HT1080 (cell line): ENCODE results near the gene BANK1. TPM values are rescaled to one million over a fixed set of nuclear protein-coding genes. Genes with fewer than 3 reads are reported as not detected.
"Not testable (repeated sequence)": the region's sequence is repeated elsewhere in the genome, so short reads cannot be mapped to it uniquely, and the experiment has no call there.

Source experiments
- DNase-seq: peaks from one replicate; pipeline ENCODE4 v3.0.0-alpha.2; 2015; ENCODE audit warnings: low read depth
- total RNA-seq: library from RNA; depleted of rRNA; stranded (reverse); fragments of >200 nt; shearing (Covaris generic); gene quantifications from 2 replicates; pipeline ENCODE4 v1.2.3, GENCODE V29; 2014

The BANK1 gene
- total RNA-seq, 1 experiment from 2014 or later: not detected

- peak; percentile 1 for DNase-seq
These were observed 81.6 kb downstream of the BANK1 start for GRCh38 chr4:101871962-101872676.

- no peak for DNase-seq
These were observed 95.0 kb downstream of the BANK1 start for GRCh38 chr4:101885574-101885973.

GRCh38 chr4:101886826-101887225, 96.3 kb downstream of the BANK1 start:
- DNase-seq: no peak

DNA sequence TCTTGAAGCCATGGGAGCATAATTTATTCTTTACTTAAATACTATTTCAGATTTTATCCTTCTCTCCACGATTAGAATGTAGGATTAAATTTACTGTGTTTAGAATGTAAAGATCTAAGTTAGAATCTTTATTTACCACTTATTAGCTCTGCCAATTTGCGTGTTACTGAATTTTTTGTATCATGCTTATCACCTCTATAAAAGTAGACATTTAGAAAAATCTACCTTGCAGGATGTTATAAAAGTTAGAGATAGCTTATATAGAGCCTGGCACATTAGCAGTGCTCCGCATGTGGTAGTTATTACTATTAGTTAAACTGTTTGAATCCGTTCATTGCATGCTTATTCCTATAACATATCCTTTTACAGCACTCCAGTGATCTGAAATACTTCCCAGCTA, 97.9 kb downstream of the BANK1 start:
- DNase-seq: no peak

DNA sequence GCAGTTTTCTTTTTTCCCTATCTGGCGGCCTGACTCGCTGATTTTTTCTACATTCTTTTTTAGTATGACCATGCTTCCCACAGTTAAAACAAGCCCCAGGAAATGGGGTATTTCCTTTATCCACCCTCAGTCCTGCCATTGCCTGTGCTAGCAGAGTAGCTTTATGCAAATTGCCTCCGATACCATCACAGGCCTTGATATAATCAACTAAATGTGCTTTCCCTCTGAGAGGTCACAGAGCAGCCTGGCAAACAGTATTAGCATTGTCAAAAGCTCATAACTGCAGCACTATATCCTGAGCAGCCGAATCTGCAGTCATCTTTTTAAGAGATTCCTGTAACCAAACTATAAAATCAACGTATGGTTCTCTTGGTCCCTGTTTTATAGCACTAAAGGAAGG, 115.0 kb downstream of the BANK1 start:
- DNase-seq: not testable (repeated sequence)

GRCh38 chr4:101910786-101911373, 120.3 kb downstream of the BANK1 start:
- no peak for DNase-seq

DNA sequence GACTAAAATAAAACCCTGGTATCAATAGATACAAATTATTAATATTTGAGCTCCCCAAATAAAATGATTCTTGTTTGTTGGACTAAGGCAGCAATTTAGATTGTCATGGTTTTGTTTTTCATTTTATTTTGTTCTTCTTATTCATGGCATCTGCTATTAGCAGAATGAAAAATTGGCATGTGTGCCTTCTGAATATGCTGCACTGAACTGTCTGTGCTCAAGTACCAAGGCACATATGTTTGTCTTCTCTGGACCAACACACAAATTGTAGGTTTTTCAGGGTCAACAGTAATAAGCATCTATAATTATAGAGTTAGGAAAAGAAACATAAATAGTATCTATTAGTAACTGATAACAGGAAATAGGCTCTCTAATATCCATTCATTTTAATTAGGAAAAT, 121.1 kb downstream of the BANK1 start:
- DNase-seq: no peak

- DNase-seq: no peak
These were observed 124.2 kb downstream of the BANK1 start for GRCh38 chr4:101914761-101915160.

DNA sequence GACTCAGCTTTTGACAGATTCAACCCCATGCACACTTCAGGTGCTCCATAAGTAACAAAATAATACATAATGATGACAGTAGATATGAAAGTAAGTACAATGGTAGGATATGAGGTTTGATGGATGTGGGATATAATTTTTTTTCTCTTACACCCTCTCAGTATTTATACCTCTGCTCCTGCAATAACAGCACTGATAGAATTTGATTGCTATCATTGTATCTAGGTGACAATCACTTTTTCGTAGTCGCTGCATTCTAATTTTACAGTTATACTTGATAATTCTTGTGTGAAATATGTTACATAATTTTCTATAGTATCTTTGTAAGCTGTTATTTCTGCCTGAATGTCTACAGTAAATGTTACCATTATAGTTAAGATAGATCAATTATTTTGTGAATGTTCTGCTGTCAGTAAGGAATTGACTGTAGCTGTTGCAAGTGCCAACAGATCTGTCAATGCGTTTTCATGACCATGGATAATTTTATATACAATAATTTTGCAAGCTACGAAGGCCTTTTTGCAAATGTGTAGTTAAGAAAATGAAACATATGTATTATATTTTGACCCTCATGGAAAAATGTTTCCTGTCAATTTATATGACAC, 128.9 kb downstream of the BANK1 start:
- no peak for DNase-seq

DNA sequence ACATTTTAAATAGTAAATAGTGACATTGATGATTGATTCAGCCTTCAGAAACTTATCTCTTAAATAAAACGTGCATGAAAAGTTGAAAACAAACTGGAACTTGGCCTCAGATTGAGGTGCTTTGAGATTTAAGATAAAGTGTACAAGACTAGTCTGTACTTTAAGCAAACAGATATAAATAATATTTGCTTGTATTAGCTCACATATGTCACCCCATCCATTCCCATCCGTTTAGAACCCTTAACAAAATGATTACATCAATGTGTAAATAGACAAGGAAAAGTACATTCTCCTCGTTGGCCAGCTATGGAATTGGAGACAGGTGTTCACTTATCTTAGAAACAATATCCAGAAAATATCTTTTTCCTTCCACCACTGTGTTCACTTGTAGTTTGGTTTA, 130.8 kb downstream of the BANK1 start:
- no peak for DNase-seq

GRCh38 chr4:101931619-101932018, 141.1 kb downstream of the BANK1 start:
- DNase-seq: no peak

DNA sequence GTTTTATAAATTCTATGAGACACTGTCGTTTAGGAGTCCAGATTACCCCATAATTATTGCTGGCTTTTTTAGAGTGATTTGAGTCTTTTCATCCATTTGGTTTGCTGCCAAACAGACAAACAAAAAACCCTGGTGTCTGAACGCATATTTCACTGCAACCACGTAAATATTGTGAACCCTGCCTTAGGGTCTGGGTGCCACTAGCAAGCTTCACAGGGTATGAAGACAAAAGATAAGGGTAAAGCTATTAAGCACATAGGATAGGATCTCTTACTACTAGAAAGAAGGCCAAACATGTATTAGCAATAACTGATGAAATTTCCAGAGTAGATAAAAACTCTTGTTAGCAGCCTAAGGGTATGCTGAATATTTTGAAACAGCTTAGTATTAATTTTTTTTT, 143.3 kb downstream of the BANK1 start:
- no peak for DNase-seq

GRCh38 chr4:101938836-101939235, 148.3 kb downstream of the BANK1 start:
- no peak for DNase-seq

DNA sequence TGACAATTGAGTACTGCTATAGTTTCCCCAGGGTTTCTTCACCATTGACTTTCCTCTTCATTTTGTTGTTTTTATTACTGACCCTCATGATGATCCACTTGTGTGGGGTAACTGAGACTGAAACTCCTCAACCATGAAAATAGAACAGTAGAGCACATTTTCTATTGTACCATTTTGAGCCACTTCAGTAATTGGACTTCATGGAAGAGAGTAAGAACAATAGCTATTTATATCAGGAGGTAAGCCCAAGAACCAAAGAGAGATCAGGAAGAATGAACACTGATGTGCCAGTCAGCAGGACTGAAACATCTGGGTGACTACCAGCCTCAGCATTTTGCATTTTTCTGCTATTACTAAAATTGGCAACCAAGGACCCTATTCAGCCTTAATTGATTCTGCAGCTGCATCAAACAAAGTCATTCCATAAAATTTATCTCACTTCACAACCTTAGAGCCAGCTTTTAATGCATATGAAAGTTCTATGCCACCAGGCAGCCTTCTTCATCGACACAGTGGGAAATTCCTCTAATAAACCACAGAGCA, 151.4 kb downstream of the BANK1 start:
- no peak for DNase-seq

DNA sequence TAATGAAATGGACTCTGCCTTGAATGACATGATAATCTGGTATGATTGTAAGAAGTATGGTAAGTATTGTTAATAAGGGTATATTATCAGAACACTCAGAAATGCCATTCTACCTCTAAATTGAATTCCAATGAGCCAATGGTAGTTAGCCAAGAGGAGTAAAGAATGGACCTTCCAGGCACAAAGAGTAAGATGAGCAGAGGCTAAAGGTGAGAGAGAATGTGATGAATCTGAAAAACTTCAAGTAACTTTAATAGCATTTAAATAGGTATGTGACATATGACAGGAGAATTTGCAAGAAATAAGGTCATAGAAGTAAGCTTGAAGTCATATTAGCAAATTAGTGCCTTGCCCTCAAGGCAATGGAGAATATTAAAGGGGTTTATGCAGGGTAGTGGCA, 152.4 kb downstream of the BANK1 start:
- no peak for DNase-seq

DNA sequence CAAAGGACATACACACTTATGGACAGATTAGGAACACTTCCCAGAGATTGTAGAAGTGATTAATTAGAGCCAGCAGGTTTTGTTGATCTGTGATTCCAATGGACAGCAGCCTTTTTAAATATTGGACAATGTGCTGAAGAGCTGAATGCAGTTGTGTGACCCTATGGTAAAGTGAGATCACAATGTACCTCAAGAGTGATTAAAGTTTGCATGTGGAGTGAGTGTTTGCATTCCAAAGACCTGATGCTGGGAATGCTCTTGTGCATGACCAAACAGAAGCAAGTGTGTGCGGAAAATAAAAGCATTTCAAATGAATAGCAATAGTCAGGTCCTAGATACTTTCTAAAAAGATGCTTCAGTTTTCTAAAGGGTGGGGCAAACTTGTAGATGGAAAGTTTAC, 154.1 kb downstream of the BANK1 start:
- peak; percentile 6 for DNase-seq

DNA sequence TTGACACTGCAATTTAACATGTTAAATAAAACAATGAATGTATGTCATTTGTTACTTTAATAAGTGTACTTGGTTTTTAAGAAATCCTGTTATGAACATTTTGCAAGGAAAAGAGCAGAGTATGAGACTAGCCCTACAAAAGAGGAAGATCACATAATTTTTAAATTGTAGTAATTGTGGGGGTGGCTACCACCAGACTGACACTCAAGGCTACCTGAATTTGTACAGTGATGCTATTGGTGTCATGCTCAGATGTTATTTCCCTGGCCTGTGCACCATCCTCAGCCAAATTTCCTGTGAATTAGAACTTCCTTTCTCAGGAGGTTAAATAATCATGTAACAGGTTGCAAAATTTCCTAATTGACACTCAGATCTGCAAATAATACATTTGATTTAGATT, 157.5 kb downstream of the BANK1 start:
- no peak for DNase-seq

DNA sequence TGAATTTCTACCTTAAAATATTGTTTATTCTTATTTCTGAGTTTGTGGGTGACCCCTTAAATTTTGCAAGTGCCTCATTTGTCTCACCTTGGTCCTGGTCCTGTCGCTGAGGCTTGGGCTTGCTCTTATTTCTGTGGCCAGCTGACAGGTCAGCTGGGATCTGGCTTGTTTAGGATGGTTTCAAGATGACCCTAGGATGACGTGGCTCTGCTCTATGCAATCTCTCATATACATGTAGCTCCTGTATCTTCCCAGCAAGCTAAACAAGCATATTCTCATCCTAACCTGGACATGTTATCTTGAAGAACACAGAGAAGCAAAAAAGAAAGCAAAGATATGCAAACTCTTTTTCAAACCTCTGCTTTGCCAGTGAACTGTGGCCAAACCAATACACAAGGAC, 158.4 kb downstream of the BANK1 start:
- no peak for DNase-seq

- DNase-seq: no peak
These were observed 159.9 kb downstream of the BANK1 start for GRCh38 chr4:101950258-101950979.

DNA sequence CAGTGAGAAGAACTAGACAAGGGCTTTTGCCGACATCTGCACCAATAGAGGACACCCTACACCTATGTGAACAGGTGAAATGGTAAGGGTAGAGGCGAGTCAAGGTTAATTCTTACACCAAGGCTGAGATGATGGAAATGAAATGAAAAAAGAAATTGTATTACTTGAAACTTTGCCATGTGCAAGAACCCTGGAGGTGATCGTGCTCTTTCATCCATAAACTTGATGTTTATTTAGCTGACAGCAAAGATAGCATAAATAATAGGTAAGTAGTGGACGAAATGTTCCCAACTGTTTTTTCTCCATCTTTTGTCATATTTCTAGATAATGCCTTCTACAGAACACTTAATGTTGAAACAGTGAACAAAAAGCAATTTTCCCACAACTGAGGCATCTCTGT, 162.5 kb downstream of the BANK1 start:
- DNase-seq: no peak

GRCh38 chr4:101953949-101954348, 163.4 kb downstream of the BANK1 start:
- DNase-seq: peak; percentile 81

DNA sequence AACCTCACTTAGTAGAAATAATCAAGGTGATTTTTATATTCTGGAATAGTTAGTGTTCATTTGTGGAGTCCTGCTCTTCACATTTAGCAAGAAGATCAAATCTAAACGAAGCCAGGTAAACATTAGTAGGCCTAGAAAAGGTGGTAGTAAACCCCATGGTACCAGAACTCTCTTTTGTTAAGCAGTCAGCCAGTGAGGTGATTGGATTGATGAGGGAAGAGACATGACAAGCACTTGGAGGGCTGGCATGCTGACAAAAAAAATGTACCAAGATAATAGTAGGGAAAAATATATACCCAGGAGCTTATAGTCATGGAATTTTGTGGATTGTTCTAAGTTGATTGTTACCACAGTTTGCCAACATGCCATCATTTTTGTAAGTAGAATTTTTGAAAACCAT, 163.8 kb downstream of the BANK1 start:
- peak; percentile 7 for DNase-seq
